Cardiac fibroblast (primary cell): ENCODE data around the gene LRPAP1.

Source experiments
- DNase-seq, 2 donors: peaks; one replicate each; pipeline versions ENCODE4 v3.0.0 to v3.0.0-alpha.2; 2010; ENCODE audit warnings: low read depth in 2 of 2
- H3K4me3 ChIP-seq, 2 donors: replicated peaks in 1 of 2; 1 replicate in 1 of 2; 2 replicates in 1 of 2; pipeline ENCODE4 v1.5.1; 2011; ENCODE audit warnings: low read depth in 2 of 2, low read length in 2 of 2, mild to moderate bottlenecking in 2 of 2, moderate library complexity in 1 of 2
- TF ChIP-seq, protein P1 (sequence below): IDR thresholded peaks from one replicate; pipeline ENCODE4 v1.5.1; 2011; ENCODE audit warnings: low read depth, mild to moderate bottlenecking, low read length, inconsistent platforms

The LRPAP1 gene

DNA sequence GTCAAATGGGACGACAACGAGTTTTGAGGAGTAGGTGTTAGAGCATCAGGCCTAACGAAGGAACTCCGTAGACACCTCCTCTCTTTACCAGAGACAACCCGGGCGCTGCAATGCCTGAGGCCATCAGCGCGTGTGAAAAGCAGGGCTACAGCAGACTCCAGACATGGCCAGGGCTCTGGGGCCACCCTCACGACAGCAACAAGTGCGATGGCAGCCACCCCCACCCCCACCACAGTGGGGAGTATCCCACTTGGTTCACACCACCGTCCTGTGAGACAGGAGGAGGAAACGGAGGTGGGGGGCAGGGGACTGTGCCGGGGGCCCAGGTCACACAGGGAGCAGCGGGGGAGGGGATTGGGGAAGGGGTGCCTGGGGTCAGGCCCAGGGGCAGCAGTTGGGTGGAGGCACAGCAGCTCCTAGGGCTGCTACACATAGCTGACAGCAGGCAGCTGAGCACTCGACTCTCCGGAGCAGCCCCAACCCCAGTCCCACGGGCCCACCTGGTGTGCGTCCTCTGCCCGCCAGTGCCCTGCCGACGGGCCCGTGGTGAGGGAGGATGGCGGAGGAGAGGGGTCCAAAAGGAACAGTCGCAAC, 8.5 kb downstream of the LRPAP1 start:
- no peak for DNase-seq
- TF ChIP-seq, protein P1, sequence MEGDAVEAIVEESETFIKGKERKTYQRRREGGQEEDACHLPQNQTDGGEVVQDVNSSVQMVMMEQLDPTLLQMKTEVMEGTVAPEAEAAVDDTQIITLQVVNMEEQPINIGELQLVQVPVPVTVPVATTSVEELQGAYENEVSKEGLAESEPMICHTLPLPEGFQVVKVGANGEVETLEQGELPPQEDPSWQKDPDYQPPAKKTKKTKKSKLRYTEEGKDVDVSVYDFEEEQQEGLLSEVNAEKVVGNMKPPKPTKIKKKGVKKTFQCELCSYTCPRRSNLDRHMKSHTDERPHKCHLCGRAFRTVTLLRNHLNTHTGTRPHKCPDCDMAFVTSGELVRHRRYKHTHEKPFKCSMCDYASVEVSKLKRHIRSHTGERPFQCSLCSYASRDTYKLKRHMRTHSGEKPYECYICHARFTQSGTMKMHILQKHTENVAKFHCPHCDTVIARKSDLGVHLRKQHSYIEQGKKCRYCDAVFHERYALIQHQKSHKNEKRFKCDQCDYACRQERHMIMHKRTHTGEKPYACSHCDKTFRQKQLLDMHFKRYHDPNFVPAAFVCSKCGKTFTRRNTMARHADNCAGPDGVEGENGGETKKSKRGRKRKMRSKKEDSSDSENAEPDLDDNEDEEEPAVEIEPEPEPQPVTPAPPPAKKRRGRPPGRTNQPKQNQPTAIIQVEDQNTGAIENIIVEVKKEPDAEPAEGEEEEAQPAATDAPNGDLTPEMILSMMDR, result no peak
- no peak overlapping the region for H3K4me3 ChIP-seq

DNA sequence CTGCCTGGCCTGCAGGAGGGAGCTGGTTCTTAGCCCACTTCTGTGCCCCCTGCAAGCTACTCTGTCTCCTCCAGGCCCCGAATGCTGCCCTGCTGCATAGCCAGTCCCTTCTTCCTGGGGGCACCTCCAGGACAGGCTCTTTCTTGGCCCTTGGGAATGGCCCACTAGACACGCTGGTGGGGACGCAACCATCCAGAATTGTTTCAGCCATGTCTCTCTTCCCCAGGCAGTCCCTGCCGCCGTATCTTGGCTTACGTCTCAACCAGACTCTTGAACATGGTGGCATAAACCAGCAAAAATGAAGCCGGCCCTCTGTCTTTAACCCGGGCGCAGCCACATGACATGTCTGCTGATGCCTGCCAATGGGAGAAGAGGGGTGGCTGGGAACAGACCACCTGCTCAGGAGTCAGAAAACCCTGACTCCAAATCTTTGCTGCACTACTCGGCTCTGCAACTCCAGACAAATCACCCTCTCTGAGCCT, 9.0 kb downstream of the LRPAP1 start:
- DNase-seq, result no peak
- no peak overlapping the region for H3K4me3 ChIP-seq
- TF ChIP-seq, protein P1, result no peak

DNA sequence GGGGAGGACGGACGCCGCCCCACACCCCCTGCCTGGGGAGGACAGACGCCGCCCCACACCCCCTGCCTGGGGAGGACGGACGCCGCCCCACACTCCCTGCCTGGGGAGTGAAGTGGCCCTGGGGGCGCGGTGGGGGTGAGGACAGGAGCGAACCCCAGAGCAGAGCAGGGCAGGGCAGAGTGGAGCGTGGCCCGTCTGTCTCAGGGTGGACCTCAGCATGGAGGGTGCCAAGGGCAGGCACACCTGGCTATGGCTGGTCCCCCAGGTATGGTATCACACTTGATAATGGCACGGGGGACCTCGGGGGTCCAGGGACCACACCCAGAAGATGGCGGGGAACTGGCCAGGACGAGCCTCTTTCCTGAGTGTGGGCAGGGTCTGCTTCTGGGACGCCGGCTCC, 9.6 kb downstream of the LRPAP1 start:
- TF ChIP-seq, protein P1, result no peak
- no peak overlapping the region for H3K4me3 ChIP-seq
- no peak for DNase-seq

DNA sequence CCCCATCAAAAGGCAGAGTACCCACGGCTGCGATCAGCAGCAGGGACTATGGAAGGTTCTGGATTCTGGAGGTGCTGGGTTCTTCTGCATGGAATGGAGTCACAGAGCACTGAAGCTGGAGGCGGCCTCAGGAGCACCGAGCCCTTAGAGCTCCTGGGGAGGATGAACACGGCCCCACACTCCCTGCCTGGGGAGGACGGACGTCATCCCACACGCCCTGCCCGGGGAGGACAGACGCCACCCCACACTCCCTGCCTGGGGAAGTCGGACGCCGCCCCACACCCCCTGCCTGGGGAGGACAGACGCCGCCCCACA, 9.9 kb downstream of the LRPAP1 start:
- TF ChIP-seq, protein P1, result no peak
- no peak for DNase-seq
- H3K4me3 ChIP-seq, result no peak overlapping the region

DNA sequence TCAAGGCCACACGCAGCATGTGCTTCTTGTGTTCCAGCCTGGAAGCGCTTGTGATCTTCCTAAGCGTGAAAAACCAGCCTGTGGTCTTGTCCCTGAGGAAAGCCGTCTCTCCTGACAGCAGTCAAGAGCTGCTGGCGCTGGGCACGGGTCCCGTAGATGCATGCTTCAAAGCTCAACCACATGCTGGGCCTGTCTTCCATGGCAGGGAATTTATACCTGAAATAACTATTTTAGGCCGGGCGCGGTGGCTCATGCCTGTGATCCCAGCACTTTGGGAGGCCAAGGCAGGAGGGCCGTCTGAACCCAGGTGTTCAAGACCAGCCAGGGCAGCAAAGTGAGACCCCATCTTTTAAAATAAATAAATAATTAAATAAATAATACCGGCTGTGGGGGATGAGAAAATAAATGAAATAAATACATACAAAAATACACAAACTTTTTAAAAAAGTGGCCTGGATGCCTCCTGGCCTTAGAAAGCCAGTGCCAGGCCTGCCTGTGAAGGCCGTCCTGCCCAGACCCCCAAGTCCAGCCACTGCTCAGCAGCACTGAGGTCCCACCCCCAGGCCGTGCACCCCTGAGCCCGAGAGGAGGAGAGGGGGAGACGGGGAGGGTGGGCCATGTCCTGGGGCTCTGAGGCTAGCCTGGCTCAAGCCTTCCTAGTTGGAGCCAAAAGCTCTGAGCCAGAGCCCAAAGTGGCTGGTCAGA, 10.4 kb downstream of the LRPAP1 start:
- TF ChIP-seq, protein P1, result no peak
- no peak for DNase-seq
- H3K4me3 ChIP-seq, result no peak overlapping the region

DNA sequence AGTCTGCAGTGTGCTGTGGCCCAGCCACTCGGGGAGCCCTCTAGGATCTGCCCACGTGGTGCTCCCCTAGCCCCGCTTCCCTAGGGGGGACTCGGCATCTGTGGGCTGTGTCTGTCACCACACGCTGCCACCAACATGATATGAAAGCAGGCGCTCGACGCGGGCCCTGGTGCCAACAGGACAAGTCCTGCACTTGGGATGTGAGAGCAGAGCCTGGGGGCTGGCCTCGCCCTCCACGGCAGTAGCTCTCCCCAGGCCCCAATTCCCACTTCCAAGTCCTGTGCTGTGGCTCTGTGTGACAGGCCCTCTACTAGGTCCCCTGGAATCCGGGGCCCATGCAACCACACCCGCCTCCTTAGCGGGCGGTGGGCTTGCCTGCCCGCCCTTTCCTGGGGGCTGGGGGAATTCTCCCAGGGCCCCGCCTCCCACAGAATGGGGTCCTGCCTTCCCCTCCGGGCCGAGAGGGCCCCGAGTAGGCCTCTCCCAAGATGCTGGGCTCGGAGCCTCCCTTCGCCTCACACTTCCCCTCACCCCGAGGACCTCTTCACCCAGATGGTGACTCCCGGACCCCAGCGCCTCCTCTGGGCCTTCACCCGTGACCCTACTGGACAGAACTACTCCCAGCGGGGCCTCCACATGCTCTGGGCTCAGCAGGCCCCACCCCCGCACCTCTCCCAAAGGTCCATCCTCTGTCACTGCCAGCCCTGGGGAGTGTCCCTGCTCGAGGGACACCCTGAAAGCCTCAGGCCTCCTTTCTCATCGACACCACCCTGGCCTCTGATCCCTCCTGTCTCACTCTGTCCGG, 11.2 kb downstream of the LRPAP1 start:
- no peak for DNase-seq
- H3K4me3 ChIP-seq, result no peak overlapping the region
- TF ChIP-seq, protein P1, result no peak
